ENCODE data around the gene GUSB.

Gene GUSB

DNA sequence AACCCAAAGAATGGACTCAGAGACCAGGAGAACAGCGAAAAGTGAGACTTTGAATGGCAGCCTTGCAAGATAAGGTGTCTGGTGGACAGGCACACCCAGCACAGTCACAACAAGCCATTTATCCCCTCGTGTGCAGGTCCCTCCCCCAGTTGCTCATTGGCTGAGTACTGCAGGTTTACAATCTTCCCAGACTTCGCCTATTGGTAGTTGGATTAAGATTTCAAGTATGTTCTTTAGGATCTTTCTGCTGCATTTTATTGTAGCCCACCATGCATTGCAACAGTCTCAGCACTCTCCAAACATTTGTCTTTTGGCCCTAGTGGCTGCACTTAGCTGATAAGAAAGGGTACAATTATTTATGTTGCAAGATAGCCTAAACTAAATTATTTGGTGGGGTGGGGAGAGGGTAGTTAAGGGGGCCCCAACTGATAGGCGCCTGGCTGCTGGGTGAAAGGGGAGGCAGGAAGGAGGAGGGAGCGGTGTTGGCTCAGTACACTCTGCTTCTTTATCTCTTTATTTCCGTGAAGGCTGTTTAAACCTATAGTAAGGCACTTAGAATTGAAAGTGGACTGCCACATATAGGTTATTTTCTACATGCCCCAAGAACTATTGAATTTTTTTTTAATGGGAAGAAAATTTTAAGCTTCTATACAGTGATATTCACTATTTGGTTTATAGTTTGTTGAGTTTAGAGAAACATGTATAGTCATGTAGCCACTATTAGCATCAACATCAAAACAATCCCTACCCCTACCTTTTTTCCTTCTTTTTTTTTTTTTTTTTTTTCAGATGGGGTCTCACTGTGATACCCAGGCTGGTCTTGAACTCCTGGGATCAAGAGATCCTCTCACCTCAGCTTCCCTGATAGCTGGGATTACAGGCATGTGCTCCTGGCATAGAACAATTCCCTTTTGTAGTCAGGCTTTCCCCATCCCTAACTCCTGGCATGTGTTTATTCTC lies 54.2 kb downstream of the GUSB start:
- no peak for DNase-seq (ENCODE audit: low read depth)

DNA sequence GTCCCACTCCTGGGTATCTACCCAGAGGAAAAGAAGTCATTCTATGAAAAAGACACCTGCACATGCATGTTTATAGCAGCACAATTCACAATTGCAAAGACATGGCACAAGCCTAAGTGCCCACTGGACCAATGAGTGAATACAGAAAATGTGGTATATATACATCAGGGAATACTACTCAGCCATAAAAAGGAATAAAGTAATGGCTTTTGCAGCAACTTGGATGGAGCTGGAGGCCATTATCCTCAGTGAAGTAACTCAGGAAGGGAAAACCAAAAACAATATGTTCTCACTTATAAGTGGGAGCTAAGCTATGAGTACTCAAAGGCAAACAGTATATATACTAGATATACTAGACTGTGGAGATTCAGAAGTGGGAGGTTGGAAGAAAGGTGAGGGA lies 55.4 kb downstream of the GUSB start:
- no peak for DNase-seq (ENCODE audit: low read depth)

- no peak for DNase-seq (ENCODE audit: low read depth)
Observed at GRCh38 chr7:65925040-65925439, 57.0 kb downstream of the GUSB start.

DNA sequence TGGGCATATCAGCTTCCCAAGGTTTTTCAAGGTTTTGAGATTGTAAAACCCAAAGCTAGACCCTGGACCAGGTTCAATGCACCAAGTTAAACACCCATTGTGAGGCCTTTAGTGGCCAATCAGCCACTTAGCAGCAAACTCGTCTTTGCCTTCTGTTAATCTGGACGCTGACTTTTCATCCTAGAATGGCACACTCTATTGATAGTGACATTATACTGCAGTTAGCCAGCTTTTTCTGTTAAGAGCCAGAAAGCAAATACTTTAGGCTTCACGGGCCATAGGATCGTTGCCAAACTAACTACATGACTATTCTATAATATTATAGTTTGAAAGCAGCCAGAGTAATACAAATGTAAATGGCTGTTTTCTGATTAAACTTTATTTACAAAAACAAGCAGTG lies 57.8 kb downstream of the GUSB start:
- DNase-seq (ENCODE audit: low read depth) = no peak

DNA sequence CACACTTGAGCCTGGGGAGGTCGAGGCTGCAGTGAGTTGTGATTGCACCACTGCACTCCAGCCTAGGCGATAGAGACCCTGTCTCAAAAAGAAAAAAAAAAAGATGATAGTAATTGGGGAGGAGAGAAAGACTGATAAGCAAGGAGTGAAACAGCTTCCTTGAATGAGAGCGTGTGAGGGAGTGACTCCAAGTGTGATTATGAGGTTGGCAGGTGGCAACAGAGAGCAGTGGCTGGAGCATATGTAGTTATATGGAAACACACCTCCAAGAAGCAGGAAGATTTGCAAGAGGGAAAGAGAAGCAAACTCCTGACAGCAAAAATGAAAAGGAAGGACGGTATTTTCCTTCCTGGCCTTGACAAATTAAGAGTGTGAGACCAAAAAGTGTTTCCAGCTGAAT lies 58.7 kb downstream of the GUSB start:
- no peak for DNase-seq (ENCODE audit: low read depth)

- DNase-seq (ENCODE audit: low read depth) = no peak
Observed at GRCh38 chr7:65915921-65916657, 65.9 kb downstream of the GUSB start.

- DNase-seq (ENCODE audit: low read depth) = no peak
Observed at GRCh38 chr7:65912237-65912636, 69.8 kb downstream of the GUSB start.
